IPS DF 4.7 (cell line): ENCODE measurements around the gene NFKB1.
A peak's percentile ranks its signal among the peaks of the same experiment; 100 is the strongest.

Source experiments
- DNase-seq: peaks from one replicate; pipeline ENCODE4 v3.0.0-alpha.2; 2013; ENCODE audit warnings: low spot score; ENCODE audit errors: extremely low read depth

Gene NFKB1

DNA sequence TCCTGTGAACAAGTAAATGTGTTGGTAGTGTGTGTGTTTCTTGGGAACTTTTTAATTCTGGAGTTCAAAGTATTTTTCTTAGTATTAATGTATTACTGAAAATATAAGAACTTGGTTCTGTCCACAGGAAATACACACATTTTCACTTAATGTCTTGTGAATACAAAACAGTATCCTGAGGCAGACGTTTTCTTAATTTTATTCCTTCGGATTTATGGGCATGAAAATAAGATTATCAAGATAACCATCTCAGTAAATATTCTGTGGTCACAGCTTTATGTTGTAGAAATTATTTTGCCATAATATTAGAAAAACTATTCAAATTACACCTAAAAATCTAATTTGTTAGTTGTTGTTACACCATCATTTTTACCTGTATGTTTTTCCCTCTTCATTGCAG, 29.8 kb downstream of the NFKB1 start:
- no peak for DNase-seq

GRCh38 chr4:102531462-102531861, 30.3 kb downstream of the NFKB1 start:
- DNase-seq = no peak

DNA sequence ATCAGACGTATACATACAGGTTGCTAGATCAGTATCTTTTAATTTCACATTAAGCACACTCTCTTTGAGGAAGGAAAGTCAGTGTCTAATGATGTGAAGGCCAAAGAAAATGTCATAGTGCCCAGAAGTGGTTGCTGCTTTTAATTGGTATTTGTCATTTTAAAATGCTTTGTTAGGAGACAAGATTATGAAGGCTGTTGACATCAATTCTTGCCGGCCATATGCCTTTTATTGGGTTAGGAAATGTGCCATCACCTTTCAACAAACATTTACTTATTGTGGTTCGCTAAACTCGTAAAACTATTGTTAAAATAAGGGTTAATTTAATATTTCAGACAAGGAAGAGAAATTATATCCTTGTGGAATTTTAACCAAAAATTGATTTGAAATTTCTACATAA, 32.2 kb downstream of the NFKB1 start:
- no peak for DNase-seq

DNA sequence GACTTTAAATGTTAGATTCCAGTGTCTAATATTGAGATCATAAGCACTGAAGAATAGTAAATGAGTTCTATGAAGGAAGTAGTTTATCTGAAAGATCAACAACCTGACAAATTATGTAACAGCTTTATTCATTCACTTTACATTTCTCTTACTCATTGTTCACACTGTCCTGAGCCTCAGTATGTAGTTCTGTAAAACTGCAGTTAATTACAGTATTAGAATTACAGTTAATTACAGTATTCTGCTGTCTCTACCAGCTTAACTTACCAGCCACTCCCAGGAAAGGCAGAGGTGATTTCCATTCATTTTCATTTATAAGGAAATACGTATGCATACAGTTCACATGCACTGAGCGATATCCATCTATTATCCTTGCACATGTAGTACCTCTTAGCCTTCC, 32.7 kb downstream of the NFKB1 start:
- no peak for DNase-seq

- DNase-seq = no peak
Observed at GRCh38 chr4:102534845-102535244, 33.7 kb downstream of the NFKB1 start.

DNA sequence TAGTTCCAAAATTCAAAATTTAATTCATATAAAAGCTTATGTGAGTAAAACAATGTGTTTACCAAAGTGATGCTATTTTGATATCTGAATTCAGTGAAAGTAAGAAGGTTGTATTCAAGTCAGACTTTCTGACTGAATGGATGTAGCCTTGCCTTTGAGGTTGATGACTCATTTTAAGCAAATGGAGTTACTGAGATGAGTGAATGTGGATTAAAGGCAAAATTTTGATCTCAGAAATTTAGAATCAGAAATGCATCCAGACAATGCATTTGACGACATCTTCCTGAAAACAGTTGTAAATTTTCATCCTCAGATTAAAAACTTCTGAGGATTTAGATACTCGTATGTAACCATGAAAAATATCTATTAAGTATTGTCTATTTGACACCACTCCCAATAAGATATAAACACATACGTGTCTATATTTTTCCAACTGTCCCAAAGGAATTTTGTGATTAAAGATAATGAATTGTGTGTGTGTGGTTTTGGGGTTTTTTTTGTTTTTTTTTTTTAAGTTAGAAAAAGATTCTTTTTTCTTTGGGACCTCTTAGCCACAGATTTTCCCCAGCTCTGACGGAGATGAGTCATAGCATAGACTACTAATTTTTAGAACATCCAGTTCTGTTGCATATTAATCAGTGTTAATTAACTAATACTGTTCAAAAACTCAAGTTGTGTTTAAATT, 34.4 kb downstream of the NFKB1 start:
- no peak for DNase-seq

DNA sequence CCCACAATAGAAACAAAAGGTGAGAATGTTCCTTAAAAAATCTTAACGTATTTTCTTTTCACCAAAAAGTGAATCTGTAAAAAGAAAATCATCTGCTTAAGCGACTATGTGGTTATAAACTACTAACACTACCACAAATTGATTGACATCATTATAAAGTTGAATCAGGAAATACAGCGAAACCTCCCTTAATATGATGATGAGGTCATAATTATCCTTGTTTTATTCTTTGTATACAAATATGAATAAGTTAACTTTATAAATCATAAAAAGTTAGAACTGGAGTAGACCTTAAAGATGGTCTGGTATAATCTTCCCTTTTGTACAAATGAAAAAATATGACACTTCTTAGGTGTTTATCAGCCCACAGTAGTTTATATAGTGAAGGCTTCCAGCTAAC, 35.6 kb downstream of the NFKB1 start:
- DNase-seq = no peak

DNA sequence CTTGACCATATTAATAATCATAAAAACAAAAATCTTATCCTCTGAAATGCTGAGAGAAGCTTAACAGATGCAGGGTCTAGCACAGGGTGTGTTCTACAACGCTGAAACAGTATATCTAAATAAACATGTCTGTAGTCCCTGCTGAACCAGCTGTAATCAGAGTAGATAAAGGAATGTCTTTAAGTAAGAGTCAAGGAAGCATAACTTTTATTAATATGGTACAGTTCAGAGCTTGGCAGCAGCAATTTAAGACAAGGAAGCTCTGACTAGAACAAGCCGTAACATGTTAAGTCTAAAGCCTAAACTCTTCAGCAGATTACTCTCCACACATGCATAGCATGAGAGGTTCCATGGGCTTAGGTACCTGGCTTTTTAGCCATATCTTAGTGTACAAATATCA, 36.1 kb downstream of the NFKB1 start:
- no peak for DNase-seq

DNA sequence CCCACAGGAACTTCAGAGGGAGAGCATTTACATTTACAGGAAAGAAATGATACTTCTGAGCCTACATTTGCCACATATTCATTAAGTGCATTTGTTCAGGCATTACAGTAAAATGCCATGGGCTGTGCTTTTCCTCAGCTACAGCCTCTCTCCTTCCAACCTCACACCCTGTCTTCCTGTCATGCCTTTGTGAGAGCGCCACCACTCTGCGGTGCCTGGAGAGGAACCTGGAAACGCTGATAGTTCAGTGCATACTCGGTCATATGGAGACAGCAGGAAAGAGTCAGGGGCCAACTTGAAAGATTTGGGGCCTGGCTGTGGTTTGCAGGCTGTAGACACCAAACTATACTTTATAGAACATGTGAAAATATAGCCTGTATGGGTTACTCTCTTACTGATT, 40.5 kb downstream of the NFKB1 start:
- peak; percentile 19 for DNase-seq

DNA sequence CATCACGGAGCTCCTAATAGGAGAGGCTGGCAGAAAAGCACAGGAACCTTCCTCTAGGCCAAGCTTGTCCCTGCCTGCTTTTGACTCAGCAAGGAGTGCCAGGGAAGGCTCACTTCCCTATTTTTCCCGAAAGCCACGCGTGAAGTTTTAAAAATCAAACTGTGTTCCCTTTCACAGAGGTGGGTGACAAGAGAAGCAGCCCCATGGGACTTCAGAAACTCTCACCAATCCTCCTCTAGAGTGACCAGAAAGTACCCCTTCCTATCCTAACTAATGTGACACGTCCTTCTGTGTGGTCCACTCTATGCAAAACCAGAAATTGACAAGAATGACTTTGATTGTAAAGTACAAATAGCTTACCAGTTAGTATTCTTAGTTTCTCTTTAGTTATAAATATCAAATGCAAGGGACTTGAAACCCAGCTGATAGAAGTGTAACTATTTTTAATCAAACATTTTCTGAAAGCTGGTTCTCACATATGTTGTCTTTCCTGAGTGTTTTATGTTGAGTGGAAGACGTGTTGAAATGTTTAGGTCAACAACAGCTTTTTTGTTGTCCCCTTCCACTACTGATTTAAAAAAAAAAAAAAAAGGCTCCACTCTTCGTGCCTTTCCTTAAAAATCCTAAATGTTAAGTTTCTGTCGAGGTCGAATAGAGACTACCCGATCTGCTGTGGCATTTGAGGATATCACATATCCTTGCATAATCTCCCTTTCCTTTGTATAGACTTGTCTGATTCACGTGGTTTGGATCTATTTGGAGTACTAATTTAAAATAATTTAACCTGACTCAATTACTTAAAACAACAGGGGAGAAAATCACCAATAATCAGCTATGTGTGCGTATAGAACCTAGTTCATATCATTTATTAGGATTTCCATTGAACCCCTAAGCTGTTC, 42.1 kb downstream of the NFKB1 start:
- DNase-seq = no peak

GRCh38 chr4:102546635-102547034, 45.5 kb downstream of the NFKB1 start:
- DNase-seq = no peak

GRCh38 chr4:102547973-102548372, 46.8 kb downstream of the NFKB1 start:
- no peak for DNase-seq

DNA sequence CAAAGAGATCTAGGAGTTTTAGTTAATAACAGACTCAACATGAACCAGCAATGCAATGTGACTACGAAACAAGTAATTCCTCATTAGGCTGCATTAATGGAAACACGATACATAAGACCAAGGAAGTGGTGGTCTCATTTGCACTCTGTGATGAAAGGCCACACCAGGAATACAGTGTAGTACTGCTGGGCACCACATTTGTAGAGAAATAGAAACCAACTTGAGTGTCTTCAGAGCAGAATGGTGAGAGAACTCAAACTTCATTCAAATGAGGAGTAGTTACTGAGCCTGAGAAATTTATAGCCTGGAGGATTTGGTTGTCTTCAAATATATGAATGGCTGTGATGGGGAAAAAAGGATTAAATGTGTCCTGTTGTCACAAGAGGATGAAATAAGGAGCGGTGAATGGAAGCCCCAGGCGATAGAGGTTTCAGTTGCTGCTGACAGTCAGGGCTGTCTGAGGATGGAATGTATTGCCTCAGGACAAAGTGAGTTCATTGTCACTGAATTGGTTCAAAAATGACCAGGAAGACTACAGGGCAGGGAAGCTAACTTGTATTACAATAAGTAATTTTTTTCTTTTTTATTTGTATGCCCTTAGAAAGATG, 50.9 kb downstream of the NFKB1 start:
- no peak for DNase-seq

GRCh38 chr4:102552781-102553180, 51.6 kb downstream of the NFKB1 start:
- DNase-seq = no peak

DNA sequence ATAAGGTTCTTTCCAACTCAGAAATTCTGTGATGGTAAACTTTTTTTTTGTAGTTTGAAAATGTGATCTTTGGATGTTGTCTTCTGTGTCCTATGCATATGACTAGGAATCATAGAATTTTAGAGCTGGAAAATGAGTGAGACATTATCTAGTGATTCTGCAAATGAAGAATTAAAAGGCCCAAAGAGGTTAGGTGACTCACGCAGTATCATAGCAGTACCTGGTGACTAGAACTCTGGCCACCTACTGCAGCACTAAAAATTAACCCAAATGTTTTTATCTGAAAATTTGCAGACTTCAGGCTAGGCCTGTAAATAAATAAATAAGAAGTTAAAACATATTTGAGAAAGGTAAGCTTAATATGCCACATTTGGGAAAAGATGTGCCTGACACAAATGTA, 52.8 kb downstream of the NFKB1 start:
- no peak for DNase-seq

- no peak for DNase-seq
Observed at GRCh38 chr4:102554482-102554881, 53.3 kb downstream of the NFKB1 start.

DNA sequence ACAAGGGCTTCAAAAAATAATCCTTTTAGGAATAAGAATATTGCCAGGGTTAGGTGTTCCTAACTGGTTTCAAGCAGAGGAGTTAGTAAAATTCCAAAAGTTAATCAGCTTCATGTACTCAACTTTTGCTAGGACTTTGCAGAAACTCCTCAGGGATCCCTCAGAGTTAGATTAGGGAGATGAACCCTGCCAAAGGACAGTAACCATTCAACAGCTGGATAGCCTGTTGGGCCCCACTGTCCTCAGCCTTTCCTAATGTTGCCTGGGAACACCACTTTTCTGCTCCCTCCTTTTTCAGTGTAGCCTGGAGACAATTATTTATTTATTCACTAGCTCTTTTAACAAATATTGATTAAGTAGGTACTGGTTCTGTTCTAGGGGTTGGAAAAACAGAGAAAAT, 53.8 kb downstream of the NFKB1 start:
- no peak for DNase-seq

DNA sequence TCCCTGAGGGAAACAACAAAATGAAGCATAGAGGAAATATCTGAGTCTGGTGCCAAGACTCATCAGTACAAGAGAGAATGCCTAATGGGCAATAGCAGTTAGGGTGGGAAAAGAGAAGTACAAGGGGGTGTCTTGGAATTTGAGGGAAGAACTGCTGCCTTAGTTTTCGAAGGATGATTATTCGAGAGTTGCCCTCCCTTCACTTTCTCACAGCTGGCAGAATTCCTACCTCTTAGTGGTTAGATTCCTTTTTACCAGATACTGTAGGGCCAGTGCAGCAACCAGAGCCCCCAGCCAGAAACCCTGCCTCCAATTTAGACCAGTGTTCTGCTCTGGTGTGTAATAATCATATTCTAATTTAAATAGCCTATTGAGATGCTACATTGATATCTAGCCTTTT, 56.5 kb downstream of the NFKB1 start:
- no peak for DNase-seq

GRCh38 chr4:102560115-102560514, 59.0 kb downstream of the NFKB1 start:
- no peak for DNase-seq

GRCh38 chr4:102560571-102561341, 59.6 kb downstream of the NFKB1 start:
- DNase-seq = no peak

DNA sequence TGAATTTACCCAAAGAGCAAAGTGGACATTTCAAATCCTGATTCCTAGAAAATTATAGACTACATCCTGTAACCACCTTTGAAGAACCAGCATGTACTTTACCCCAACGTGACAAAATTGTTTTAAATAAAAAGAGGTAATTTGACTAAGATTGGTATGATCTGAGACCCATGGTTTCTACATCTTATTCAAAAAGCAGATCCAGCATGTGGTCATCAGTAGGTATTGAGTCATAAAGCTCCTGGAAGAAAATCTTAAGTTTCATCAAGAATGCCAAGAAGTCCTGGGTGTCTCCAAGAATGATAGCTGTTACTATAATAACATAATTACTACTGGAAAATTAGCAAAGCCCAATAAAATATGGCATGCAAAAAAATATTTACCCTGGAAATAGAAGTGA, 61.8 kb downstream of the NFKB1 start:
- no peak for DNase-seq
